ENCODE measurements around the gene LRRC4. TPM values are rescaled to one million over a fixed set of nuclear protein-coding genes. Genes with fewer than 3 reads are reported as not detected.

Gene LRRC4
- total RNA-seq, 1 experiment from 2014 or later = 10.4 TPM

- H2BK120ac ChIP-seq (ENCODE audit: low read depth, low read length, poor library complexity, severe bottlenecking) = no peak overlapping the region
- no peak overlapping the region for H3K18ac ChIP-seq (ENCODE audit: insufficient read length, low read depth, low read length)
- no peaks in the 10 kb centered on the region for H3K4me1 ChIP-seq (ENCODE audit: insufficient read depth, low read length)
- H3K4ac ChIP-seq (ENCODE audit: low read depth, low read length) = no peak overlapping the region
- H2BK5ac ChIP-seq (ENCODE audit: insufficient read length, low read length) = no peak overlapping the region
- no peak overlapping the region for H3K56ac ChIP-seq (ENCODE audit: insufficient read length, low read depth, low read length)
- H3K9me3 Mint-ChIP-seq = no peaks in the 10 kb centered on the region
- H4K5ac ChIP-seq (ENCODE audit: insufficient read length, low read depth, low read length) = no peak overlapping the region
- H3K23me2 ChIP-seq (ENCODE audit: insufficient read length, low read depth, low read length, poor library complexity, severe bottlenecking) = no peaks in the 10 kb centered on the region
- no peak overlapping the region for H3K9ac ChIP-seq (ENCODE audit: extremely low read depth, insufficient read length, low read length)
- H3K27me3 Mint-ChIP-seq (ENCODE audit: low read depth) = peaks cover under 1% of the 10 kb centered on the region
- TF ChIP-seq CTCF (conservative IDR thresholded peaks at IDR 0.05) = no peak
- H2BK15ac ChIP-seq (ENCODE audit: low read depth, low read length) = no peak overlapping the region
- no peaks in the 10 kb centered on the region for H4K20me1 ChIP-seq (ENCODE audit: control insufficient read depth, insufficient read depth, insufficient read length)
- H2AFZ ChIP-seq (ENCODE audit: low read length) = no peak overlapping the region
- WGBS (ENCODE audit: extremely low coverage, insufficient read length, low lambda C conversion rate) = no CpG with 5 or more reads among the region's 4 CpGs
- no peaks in the 10 kb centered on the region for H3K79me1 ChIP-seq (ENCODE audit: insufficient read depth, low read depth, low read length, poor library complexity, severe bottlenecking)
- no peak overlapping the region for H2BK12ac ChIP-seq (ENCODE audit: insufficient read length, low read depth, low read length)
- no peak overlapping the region for H4K91ac ChIP-seq (ENCODE audit: insufficient read length, low read depth, low read length)
- no peak overlapping the region for H4K8ac ChIP-seq (replicated peaks; ENCODE audit: insufficient read length, low read depth, low read length)
- H3K27ac Mint-ChIP-seq = no peak overlapping the region
- H3K79me2 ChIP-seq (ENCODE audit: insufficient read depth, low read length) = no peaks in the 10 kb centered on the region
- H3T11ph ChIP-seq (ENCODE audit: low read length) = no peak overlapping the region
- H3K27ac ChIP-seq (ENCODE audit: insufficient read length, low read depth, low read length) = no peak overlapping the region
- no peak overlapping the region for H2BK20ac ChIP-seq (ENCODE audit: low read depth, low read length, poor library complexity, severe bottlenecking)
- H3K9me3 ChIP-seq (ENCODE audit: control insufficient read depth, low read depth, low read length) = no peaks in the 10 kb centered on the region
- no peaks in the 10 kb centered on the region for H3K27me3 ChIP-seq (ENCODE audit: insufficient read depth, low read length)
- no peak overlapping the region for H2AK5ac ChIP-seq (ENCODE audit: insufficient read length, low read length)
- H3K4me2 ChIP-seq (ENCODE audit: insufficient read depth, insufficient read length, low read length) = no peak overlapping the region
- no peak overlapping the region for H3K14ac ChIP-seq (ENCODE audit: insufficient read depth, low read length)
- no peak for DNase-seq
- no peaks in the 10 kb centered on the region for H3K36me3 Mint-ChIP-seq (ENCODE audit: insufficient read depth in 1 of 3, low read depth in 3 of 3)
- no peak overlapping the region for H3K23ac ChIP-seq (ENCODE audit: insufficient read length, low read depth, low read length)
- no peak overlapping the region for H3K4me3 Mint-ChIP-seq
- peaks cover 8 to 12% of the 10 kb centered on the region in 2 experiments for H3K4me1 Mint-ChIP-seq
Measured at GRCh38 chr7:128039544-128039953, 8.3 kb upstream of the LRRC4 start.
